B cell (primary cell): ENCODE measurements around the gene TBC1D14. TPM values are rescaled to one million over a fixed set of nuclear protein-coding genes. Genes with fewer than 3 reads are reported as not detected.

Experiments
- ATAC-seq: fragments of 200-7000 bp; cut with Tn5 transposase; one replicate; pipeline ENCODE4 v1.10.0; 2021; ENCODE audit warnings: low read depth, mild to moderate bottlenecking, moderate number of reproducible peaks, moderate library complexity
- CTCF ChIA-PET: fragments of 350-600 bp; sonication (Branson Sonifier 250); formaldehyde crosslinking; loops from one replicate; lab custom pipeline; 2021; ENCODE audit warnings: antibody characterized with exemption, inconsistent platforms; lab: Charles Lee
- POLR2A ChIA-PET: fragments of 350-600 bp; sonication (Branson Sonifier 250); formaldehyde crosslinking; loops from one replicate; lab custom pipeline; 2021; ENCODE audit warnings: antibody characterized with exemption; lab: Charles Lee
- DNase-seq: peaks from one replicate; pipeline ENCODE4 v3.0.0; 2013
- H2AFZ ChIP-seq: 2 replicates; pipeline ENCODE4 v1.6.1; 2012; ENCODE audit warnings: mild to moderate bottlenecking, low read depth, low read length; ENCODE audit not compliant: insufficient read depth, poor library complexity, severe bottlenecking
- H3K27ac ChIP-seq, 2 donors: 1 replicate in 1 of 2; 2 replicates in 1 of 2; pipeline ENCODE4 v1.5.1; 2012 to 2013; ENCODE audit warnings: low read length in 2 of 2, mild to moderate bottlenecking in 2 of 2, moderate library complexity in 1 of 2
- H3K27me3 ChIP-seq, 4 experiments: fragments of 200-600 bp in 1 of 4; sonication (generic) in 1 of 4; replicated peaks in 1 of 4; 1 replicate in 2 of 4; 2 replicates in 2 of 4; pipeline versions ENCODE4 v1.6.1 to v1.7.0; 2013 to 2016; ENCODE audit warnings: low read length in 3 of 4, mild to moderate bottlenecking in 2 of 4, mixed read lengths in 1 of 4, moderate library complexity in 1 of 4; ENCODE audit not compliant: insufficient read depth in 4 of 4, control insufficient read depth in 3 of 4; ENCODE audit errors: control extremely low read depth in 1 of 4
- H3K36me3 ChIP-seq, 2 experiments: replicated peaks in 1 of 2; 1 replicate in 1 of 2; 2 replicates in 1 of 2; pipeline versions ENCODE4 v1.6.1 to v1.7.1; 2013; ENCODE audit warnings: low read length in 1 of 2; ENCODE audit not compliant: insufficient read depth in 2 of 2, control insufficient read depth in 1 of 2; ENCODE audit errors: control extremely low read depth in 1 of 2, extremely low read depth in 1 of 2
- H3K4me1 ChIP-seq, 2 donors: fragments of 200-600 bp in 1 of 2; sonication (generic) in 1 of 2; 1 replicate in 1 of 2; 2 replicates in 1 of 2; pipeline versions ENCODE4 v1.5.1 to v1.6.1; 2013 to 2017; ENCODE audit warnings: low read length in 2 of 2; ENCODE audit not compliant: control insufficient read depth in 2 of 2, insufficient read depth in 2 of 2
- H3K4me2 ChIP-seq: replicated peaks from 2 replicates; pipeline ENCODE3; 2012; ENCODE audit warnings: mild to moderate bottlenecking, low read depth, low read length; ENCODE audit not compliant: poor library complexity, severe bottlenecking
- H3K4me3 ChIP-seq, 5 experiments: fragments of 200-600 bp in 1 of 5; sonication (generic) in 1 of 5; 1 replicate in 3 of 5; 2 replicates in 2 of 5; pipeline versions ENCODE4 v1.5.1 to v1.7.0; 2011 to 2016; ENCODE audit warnings: low read length in 4 of 5, mild to moderate bottlenecking in 4 of 5, low read depth in 2 of 5, control low read depth in 1 of 5, moderate library complexity in 1 of 5; ENCODE audit not compliant: insufficient read depth in 1 of 5; ENCODE audit errors: control extremely low read depth in 1 of 5, extremely low read depth in 1 of 5
- H3K79me2 ChIP-seq: fragments of 200-600 bp; sonication (generic); one replicate; pipeline ENCODE4 v1.6.0; 2016; ENCODE audit warnings: low read length; ENCODE audit not compliant: control insufficient read depth, insufficient read depth
- H3K9ac ChIP-seq: fragments of 200-600 bp; sonication (generic); 2 replicates; pipeline ENCODE4 v1.6.1; 2017; ENCODE audit warnings: mild to moderate bottlenecking, low read length, moderate library complexity
- H3K9me3 ChIP-seq, 3 donors: one replicate each; pipeline versions ENCODE4 v1.6.1 to v1.7.1; 2013; ENCODE audit warnings: low read length in 2 of 3; ENCODE audit not compliant: control insufficient read depth in 2 of 3, insufficient read depth in 1 of 3; ENCODE audit errors: control extremely low read depth in 1 of 3
- H4K20me1 ChIP-seq: 2 replicates; pipeline ENCODE4 v1.6.0; 2012; ENCODE audit warnings: mild to moderate bottlenecking, low read length; ENCODE audit not compliant: insufficient read depth, control insufficient read depth, poor library complexity, severe bottlenecking
- H3K27ac Mint-ChIP-seq: one replicate; pipeline ENCODE4 v1.8.0; 2021; ENCODE audit warnings: mixed read lengths
- H3K27me3 Mint-ChIP-seq: one replicate; pipeline ENCODE4 v1.8.0; 2021; ENCODE audit warnings: mixed read lengths
- H3K4me1 Mint-ChIP-seq: one replicate; pipeline ENCODE4 v1.8.0; 2021; ENCODE audit warnings: mixed read lengths
- H3K4me3 Mint-ChIP-seq: one replicate; pipeline ENCODE4 v1.8.0; 2021; ENCODE audit warnings: mixed read lengths
- H3K9me3 Mint-ChIP-seq: one replicate; pipeline ENCODE4 v1.8.0; 2022; ENCODE audit warnings: mixed read lengths; ENCODE audit not compliant: insufficient read depth
- EZH2 ChIP-seq: IDR thresholded peaks from 2 replicates; pipeline ENCODE4 v1.6.1; 2012; ENCODE audit warnings: borderline replicate concordance, low read depth, mild to moderate bottlenecking, moderate library complexity, low read length; ENCODE audit not compliant: insufficient read depth, poor library complexity, severe bottlenecking
- WGBS: methylation state at CpG from one replicate; pipeline ENCODE4 v1.1.5; 2013; ENCODE audit warnings: missing lambda C conversion rate; ENCODE audit not compliant: insufficient coverage; 5-methylcytosine and 5-hydroxymethylcytosine counted together
- intact Hi-C: fragments of 100-400 bp; cut with micrococcal nuclease; formaldehyde crosslinking; loops from one replicate; pipeline ENCODE4 v1.10.0; 2022
- polyA plus RNA-seq: library from polyadenylated mRNA; depleted of rRNA; stranded (reverse); fragments of >200 nt; gene quantifications from 2 replicates; pipeline ENCODE4 v1.2.3, GENCODE V29; 2012
- total RNA-seq, 2 donors: library from RNA; stranded (reverse); fragments of 120-200 nt in 1 of 2; gene quantifications; 1 replicate in 1 of 2; 2 replicates in 1 of 2; pipeline versions ENCODE4 v1.2.3 to v1.2.4, GENCODE V29; 2013 to 2022
- TF ChIP-seq, protein P1 (sequence below): fragments of 200-600 bp; IDR thresholded peaks from one replicate; pipeline ENCODE4 v1.8.0; 2022; ENCODE audit warnings: antibody characterized with exemption, mild to moderate bottlenecking

TBC1D14 gene
- total and polyA plus RNA-seq, 2 donors (not counting 1 experiment from before 2014, with no cell fraction given), result 21.9 to 42.0 TPM

DNA sequence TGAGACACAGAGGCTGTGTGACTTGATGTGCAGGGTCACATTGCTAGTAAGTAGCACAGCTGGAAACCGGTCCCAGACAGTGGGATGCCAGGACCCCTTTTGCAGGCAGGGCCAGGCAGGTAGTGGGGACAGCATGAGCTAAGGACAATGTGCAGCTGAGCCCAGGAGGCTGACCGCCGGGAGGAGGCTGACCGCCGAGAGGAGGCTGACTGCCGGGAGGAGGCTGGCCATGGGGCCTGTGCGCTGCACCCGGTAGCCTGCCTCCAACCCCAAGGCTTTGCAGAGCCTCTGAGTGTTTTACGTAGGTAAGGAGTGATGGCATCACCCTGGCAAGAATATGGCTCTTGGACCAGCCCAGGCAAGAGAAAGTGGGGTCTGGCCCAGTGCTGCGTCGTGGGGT lies 58.9 kb downstream of the TBC1D14 start:
- Histone ChIP-seq H3K27ac (no peak overlapping the region), H3K27me3 (no peaks in the 10 kb centered on the region), H3K79me2 (peaks cover 49% of the 10 kb centered on the region), H2AFZ (no peak overlapping the region), H3K4me1 (peaks cover 62 to 74% of the 10 kb centered on the region in 2 donors), H3K4me3 (no peak overlapping the region), H3K9ac (no peak overlapping the region), H3K4me2 (no peak overlapping the region), H3K36me3 (peaks cover 0 to 14% of the 10 kb centered on the region in 2 experiments), H4K20me1 (no peaks in the 10 kb centered on the region), H3K9me3 (peaks cover 0 to 7% (median 0%) of the 10 kb centered on the region in 3 donors)
- ATAC-seq (no peak), DNase-seq (no peak)
- Mint-ChIP-seq H3K9me3 (no peaks in the 10 kb centered on the region), H3K27ac (peak overlapping the region; percentile 56), H3K4me3 (peak overlapping the region; percentile 27), H3K27me3 (no peaks in the 10 kb centered on the region), H3K4me1 (peaks cover 61% of the 10 kb centered on the region)
- no peak for TF ChIP-seq EZH2
- TF ChIP-seq, protein P1, sequence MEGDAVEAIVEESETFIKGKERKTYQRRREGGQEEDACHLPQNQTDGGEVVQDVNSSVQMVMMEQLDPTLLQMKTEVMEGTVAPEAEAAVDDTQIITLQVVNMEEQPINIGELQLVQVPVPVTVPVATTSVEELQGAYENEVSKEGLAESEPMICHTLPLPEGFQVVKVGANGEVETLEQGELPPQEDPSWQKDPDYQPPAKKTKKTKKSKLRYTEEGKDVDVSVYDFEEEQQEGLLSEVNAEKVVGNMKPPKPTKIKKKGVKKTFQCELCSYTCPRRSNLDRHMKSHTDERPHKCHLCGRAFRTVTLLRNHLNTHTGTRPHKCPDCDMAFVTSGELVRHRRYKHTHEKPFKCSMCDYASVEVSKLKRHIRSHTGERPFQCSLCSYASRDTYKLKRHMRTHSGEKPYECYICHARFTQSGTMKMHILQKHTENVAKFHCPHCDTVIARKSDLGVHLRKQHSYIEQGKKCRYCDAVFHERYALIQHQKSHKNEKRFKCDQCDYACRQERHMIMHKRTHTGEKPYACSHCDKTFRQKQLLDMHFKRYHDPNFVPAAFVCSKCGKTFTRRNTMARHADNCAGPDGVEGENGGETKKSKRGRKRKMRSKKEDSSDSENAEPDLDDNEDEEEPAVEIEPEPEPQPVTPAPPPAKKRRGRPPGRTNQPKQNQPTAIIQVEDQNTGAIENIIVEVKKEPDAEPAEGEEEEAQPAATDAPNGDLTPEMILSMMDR, result no peak
- intact Hi-C loops, result no loop called here
- 70% methylated on average over 11 of the region's 11 CpGs for WGBS
- ChIA-PET POLR2A (no interaction called here), CTCF (interaction anchor here (7.1 kb wide), 1 partner anchor 101 kb away, joined by 97 read pairs; the partner anchor contains the start of gene GRPEL1)
